COLO829 (cell line): Measurements from ENCODE around the gene CNTLN.
"Not testable (repeated sequence)": the region's sequence is repeated elsewhere in the genome, so short reads cannot be mapped to it uniquely, and the experiment has no call there.

ENCODE experiments used
- DNase-seq: peaks from one replicate; pipeline ENCODE4 v3.0.0; 2012; ENCODE audit warnings: low spot score

CNTLN gene

DNA sequence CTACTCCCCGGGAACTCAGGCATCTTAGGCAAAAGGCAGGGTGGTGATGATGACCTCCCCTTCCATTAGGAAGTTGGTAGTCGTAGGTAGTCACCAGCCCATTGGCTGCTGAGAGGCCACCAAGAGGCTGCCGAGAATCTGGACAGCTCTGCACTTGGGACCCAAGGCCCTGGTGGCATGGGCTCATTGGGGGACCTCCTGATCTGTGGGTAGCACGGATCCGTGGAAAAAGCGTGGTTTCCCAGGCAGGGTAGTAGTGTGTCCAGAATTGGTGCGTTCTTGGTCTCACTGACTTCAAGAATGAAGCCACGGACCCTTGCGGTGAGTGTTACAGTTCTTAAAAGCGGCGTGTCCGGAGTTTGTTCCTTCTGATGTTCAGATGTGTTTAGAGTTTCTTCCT lies 158.8 kb downstream of the CNTLN start:
- no peak for DNase-seq

DNA sequence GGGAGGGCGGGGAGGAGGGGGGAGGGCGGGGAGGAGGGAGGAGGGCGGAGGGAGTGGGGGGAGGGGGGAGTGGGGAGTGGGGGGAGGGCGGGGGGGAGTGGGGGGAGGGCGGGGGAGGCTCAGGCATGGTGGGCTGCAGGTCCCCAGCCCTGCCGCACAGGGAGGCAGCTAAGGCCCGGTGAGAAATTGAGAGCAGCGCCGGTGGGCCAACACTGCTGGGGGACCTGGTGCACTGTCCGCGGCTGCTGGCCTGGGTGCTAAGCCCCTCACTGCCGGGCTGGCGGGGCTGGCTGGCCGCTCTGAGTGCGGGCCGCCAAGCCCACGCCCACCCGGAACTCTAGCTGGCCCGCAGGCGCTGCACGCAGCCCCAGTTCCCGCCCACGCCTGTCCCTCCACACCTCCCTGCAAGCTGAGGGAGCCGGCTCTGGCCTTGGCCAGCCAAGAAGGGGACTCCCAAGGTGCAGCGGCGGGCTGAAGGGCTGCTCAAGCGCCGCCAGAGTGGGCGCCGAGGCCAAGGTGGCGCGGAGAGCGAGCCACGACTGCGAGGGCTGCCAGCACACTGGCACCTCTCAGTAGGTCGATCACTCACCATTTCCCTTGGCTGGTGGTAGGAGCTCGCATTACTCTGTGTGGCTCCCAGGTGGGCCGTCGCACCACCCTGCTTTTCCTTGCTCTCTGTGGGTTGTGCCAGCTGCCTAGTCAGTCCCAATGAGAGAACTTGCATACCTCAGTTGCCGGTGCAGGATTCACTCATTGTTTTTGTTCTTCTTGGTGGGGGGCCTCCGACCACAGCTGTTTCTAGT lies 160.2 kb downstream of the CNTLN start:
- no peak for DNase-seq

DNA sequence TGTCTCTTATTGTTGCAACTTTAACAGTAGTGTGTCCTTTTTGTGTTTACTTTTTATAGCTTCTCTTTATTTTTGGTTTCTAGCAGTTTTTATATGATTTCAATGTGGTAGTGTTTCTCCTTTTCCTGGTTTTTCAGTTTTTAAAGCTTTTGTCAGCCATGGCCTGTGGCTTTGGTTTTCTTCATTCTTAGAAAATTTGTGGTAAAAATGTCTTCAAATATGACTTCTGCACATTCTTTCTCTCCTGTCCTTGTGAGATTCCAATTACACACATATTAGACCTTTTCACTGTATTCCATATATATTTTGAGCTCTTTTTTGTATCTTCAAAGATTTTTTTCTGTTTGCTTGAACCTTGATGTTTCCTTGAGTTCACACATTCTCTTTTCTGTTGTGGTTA lies 180.5 kb downstream of the CNTLN start:
- DNase-seq = no peak

DNA sequence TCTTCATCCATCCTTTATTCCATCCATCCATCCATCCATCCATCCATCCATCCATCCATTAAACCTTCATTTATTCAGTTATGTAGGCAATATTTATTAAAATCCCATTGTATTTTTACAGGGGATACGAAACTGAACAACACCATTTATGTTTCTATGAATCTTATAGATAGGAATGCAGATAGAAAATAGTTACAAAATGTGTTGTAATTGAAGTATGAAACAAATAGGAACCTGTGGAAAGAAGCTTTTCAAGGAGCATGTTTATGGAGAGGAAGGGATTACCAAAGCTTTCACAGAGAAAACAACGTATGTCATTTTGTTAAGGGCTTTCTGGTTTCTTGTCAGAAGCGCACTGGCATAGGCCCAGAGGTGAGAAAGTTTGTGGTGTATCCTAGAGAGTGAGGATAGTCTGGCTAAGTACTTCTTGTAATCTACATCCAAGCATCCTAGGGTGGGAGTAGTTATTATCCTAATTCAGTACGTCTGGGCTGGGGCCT lies 184.0 kb downstream of the CNTLN start:
- DNase-seq = no peak

DNA sequence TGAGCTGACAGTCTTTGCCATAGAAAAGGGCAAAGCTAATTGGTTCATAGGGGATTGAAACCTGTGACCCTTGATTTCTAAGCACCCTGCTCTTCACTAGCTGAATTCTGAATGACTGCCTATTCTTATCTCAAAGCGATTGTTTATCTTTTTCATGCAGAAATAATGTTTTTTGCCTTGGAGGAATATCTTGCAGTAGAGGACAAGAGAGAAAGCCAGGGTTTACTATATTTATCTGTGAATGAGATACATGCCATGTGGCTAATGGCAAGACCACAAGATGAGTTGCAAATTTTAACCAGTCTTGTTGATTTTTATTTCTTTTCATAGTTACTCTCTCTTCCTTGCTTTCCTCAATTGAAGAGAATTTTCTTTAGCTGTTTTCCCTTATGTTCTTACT lies 185.0 kb downstream of the CNTLN start:
- DNase-seq = no peak

DNA sequence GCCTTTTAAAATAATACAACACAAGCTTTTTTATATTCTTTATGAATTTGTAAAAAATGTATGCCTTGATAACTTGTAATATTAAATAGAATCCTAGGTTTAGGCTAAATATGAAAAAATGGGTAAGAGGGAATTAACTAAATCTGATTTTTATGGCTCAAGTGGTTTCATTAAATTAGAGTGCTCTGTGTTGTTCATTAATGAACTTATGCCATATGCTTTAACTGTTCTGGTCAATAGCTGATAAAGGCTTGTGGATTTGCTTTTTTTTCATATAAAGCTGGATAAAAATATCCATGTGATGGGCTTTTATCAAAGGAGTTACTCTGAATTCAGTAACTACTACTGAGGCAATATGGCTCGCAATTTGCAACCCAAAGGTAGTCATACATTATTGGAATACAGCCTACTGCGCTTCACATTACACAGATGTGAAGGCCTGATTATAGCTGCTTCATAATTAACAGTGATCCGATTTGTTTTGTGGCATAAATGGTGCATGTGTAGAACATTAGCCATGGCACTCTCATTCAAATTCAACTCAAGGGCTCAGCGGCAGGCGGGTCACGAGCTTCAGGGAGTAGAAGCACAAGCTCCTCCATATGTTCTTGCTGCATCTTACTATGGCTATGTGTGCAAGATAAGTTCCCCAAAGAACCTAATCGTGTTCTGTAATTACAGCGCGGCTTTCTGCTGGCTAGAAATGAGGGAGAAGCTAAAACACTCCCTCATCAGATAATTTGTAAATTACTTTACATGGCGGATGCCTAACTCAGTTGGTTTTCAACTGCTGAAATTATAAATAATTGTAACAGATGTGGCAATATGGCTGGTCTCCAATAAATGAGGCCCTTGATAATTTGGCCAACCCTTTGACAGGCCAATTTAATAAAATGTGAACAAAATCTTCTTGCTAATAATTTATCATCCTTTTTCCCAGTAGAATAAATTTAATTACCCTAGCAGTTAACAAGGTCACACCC lies 188.3 kb downstream of the CNTLN start:
- DNase-seq = no peak

DNA sequence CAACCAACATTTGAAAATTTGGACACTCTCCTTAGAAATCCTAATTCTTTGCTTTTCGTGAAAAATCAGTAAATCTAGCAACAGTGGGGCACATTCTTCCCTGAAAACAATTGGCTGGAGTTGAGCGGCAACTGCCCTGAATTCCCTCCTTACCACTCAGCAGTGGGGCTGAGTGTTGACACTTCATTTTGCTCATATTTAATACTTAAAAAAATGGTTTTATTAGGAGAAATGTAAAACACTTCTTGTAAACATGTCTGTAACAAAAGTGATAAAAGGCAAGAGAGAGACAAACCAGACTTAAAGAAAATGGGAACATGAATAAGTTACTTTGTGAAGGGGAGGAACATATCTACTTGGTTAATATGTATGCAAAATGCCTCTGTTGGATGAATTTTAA lies 193.5 kb downstream of the CNTLN start:
- DNase-seq = no peak

DNA sequence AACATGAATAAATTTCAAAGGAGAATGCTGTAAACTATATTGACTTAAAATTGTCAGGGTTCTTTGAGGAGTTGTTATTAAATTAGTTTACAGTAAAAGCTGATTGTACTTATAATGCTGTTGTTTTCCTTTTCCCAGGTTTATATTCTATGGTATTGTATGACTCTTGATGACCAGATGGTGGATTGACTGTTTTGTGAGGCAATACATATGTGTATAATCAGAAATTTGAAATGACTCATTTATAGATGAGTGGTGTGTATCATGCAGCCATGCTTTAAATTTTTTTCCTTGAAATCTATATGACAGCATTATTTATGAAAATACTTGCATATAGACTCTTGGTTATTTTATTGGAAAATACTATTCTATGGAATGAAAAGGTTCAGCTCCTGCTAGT lies 195.3 kb downstream of the CNTLN start:
- DNase-seq = no peak

DNA sequence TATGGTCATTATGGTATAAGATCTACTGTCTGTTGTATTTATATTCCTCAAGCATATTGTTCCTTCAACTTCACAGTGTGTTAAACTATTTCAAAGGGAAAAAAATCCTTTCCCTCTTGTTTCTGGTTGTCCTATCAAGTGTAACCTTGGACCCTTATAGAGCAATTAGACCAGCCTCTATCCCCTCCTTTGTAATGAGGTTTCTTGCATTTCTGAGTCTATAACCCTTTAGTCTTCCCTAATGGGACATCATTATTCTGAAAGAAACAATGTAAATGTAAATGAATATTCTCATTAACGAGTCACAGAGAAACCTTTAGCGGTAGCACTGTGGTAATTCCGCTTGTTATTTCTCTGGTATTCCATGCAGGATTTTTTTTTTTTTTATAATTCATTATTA lies 197.3 kb downstream of the CNTLN start:
- no peak for DNase-seq

DNA sequence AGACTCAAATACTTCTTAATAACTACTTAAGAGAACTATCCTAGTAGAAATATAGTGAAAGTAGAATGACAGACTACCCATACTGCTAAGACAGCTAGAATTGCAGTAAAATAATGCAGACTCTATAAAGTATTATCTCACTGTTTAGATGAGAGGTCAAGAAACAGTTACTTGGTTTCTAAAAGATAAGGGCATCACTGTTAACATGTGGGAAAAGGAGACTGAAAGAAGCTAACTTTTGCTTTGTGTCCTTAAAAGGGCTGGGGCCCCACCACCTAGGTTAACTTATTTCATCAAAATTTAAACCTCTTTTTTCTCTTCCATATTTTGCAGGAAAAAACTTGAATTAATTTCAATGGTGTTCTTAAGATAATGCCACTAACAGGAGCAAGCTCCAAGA lies 204.3 kb downstream of the CNTLN start:
- DNase-seq = no peak

DNA sequence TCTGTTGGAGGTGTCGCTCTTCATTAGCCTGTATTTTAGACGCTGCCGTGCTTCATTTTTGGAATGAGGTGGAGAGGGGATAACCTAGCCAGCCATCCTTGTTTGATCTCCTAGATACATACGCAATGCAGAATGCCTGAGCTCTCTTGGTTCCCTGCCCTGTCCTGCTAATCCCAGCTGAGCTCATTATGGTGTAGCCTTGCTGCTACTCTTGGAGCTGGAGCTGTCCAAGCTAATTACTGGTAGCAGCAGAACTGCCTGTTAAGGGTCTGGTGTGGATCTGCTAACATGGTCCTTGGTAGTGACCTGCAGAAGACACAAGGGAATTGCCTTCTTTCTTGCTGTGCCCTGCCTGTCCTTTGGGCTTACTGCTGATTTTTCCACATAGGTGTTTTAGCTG lies 207.9 kb downstream of the CNTLN start:
- DNase-seq = no peak

DNA sequence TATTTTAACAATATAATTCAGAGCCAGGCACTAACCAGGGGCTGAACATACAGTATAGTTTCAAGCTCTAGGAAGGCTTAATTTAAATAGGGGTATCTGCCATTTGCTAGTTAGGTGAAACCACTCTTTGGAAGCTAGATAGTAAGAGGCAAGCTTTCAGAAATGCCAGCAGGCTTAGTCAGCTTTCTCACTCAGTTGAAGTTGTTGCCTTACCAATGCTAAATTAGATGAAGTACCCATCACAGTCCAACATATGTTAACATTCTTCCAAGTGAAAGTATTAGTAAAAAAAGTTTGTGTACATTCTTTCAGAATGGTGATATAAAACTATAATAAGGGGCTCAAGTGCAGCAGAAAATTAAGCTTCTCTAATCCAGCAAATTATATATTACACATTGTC lies 215.0 kb downstream of the CNTLN start:
- no peak for DNase-seq

DNA sequence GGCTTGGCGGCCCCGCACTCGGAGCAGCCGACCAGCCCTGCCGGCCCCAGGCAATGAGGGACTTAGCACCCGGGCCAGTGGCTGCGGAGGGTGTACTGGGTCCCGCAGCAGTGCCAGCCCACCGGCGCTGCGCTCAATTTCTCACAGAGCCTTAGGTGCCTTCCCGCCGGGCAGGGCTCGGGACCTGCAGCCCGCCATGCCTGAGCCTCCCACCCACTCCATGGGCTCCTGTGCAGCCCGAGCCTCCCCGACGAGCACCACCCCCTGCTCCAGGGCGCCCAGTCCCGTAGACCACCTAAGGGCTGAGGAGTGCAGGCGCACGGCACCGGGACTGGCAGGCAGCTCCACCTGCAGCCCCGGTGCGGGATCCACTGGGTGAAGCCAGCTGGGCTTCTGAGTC lies 219.2 kb downstream of the CNTLN start:
- DNase-seq = not testable (repeated sequence)

DNA sequence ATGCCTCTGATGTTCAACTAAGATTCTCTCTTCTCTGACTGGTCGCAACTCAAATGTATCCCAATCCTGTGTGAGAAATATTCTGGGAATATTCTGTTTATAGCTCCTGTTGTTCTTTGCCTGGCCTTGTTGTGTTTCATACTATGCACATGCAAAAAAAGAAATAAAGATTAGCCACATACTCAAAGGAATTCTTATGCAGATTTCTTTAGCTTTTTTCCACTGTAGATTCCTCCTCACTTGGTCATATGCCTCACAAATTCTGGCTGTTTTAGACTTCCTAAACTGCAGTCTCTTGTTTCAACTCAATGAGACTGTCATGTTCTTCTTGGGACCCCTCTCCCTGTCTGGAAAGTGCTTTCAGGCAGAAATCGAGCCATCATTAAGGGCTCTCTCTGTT lies 226.5 kb downstream of the CNTLN start:
- DNase-seq = no peak

DNA sequence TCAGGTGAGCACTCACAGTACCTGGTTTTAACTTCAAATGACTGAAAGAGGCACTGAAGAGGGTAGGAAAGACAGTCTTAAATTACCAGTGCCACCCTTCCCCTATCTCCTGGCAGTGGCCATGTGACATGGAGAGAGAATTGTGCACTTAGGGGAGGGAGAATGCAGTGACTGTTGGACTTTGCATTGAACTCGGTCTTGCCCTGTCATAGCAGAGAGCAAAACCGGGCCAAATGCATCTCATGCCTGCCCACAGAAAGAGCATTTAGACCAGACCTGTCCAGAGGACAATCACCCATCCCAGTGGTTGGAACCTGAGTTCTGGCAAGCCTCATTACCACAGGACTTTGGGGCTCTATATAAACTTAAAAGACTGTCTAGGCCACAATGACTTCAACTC lies 232.2 kb downstream of the CNTLN start:
- DNase-seq = no peak

DNA sequence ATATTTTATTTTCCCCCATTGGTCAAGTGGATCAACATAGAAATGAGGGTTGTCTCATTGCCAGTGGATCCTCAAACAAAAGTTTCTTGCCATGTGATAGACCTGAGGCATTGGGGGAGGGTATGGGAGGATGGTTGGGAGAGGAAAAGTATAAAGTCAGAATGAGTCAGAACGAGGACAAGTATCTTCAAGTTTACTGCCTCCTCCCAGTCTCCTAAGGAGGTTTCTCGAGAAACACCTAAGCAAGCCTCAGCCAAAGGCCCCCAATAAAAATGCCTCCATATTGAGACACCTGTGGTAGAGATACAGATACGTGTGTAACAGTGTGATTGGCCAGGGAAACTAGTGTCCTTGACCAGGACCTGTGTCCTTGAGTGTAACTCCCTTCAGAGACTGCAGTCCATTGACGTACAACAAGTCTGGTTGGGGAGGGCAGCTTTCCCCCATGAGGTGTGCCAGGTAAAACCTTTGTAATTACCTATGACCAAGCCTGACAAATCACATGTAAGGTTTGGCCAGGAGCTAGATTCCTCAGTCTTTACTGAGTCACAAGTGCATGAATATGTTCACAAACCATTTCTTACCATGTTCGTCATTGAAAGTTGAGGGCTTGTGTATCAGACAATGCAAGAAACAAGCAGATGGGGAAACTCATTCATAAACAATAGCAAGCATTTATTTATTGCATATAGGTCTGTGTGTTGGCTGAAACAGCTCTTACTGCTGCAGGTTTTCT lies 245.5 kb downstream of the CNTLN start:
- no peak for DNase-seq

DNA sequence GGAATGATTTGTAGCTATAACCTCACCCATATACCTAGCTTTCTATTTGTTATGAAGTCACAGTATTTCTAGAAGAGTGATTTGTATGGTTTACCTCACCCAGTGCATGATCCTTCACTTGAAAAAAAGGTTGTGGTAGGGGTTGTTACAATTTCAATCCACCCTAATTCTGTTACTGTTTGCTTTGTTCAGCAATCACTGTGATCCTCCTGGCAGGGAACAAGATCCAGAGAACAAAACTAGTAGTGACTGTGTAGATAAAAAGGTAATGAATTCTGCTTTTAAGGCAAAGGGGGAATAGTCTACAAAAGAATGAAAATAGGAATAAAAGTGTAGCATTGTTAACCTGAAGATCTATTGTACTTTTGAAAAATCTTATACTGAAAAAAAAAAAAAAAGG lies 252.7 kb downstream of the CNTLN start:
- DNase-seq = no peak

DNA sequence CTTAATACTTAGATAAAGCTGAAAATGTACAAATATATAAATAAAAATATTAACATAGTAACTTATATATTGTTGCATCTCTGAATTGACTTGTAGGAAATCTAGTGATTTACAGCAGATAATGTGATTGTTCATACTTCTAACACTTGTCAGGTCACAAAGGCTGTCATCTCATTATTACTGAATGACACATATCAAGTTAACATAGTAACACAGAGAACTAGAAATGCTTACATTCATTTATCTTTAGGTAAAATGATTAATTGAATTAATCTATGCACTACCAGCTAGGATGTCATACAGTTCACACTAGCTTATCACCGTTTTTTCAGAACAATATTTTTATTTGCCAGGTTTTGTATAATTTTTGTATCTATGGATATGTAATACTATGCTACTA lies 254.2 kb downstream of the CNTLN start:
- no peak for DNase-seq

DNA sequence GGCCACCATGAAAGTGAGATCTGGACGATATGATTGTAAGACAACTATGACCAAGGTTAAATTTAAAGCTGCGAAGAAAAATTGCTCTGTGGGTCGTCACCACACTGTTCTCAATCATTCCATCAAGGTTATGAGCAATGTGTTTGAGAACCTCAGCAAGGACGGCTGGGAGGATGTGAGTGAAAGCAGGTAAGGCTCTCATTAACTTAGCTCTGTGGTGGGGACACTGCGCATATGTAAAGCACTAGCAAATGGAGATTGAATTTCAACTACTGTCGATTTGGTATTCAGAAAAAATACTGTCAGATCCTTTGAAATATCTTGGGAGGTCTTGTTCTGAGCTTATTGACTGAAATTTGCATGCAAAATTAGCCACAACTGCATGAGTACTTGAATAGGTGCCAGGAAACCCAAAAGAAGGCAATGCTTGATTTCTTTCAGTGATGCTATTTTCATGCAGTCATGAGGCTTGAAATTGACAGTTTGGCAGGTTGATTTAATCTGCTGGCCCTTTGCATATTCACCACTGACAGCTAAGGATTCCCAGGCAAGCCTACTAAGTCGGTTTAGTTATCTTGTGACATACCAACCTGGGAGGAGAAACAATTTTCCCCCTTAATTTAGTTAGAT lies 260.2 kb downstream of the CNTLN start:
- DNase-seq = no peak

DNA sequence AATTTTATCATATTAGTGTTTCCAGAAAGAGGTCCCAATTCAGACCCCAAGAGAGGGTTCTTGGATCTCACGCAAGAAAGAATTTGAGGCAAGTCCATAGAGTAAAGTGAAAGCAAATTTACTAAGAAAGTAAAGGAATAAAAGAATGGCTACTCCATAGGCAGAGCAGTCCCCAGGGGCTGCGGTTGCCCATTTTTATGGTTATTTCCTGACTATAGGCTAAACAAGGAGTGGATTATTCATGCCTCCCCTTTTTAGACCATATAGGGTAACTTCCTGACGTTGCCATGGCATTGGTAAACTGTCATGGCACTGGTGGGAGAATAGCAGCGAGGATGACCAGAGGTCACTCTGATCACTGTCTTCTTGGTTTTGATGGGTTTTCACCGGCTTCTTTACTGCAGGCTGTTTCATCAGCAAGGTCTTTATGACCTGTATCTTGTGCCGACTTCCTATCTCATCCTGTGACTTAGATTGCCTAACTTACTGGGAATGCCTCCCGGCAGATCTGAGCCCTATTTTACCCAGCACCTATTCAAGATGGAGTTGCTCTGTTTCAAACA lies 262.4 kb downstream of the CNTLN start:
- not testable (repeated sequence) for DNase-seq

DNA sequence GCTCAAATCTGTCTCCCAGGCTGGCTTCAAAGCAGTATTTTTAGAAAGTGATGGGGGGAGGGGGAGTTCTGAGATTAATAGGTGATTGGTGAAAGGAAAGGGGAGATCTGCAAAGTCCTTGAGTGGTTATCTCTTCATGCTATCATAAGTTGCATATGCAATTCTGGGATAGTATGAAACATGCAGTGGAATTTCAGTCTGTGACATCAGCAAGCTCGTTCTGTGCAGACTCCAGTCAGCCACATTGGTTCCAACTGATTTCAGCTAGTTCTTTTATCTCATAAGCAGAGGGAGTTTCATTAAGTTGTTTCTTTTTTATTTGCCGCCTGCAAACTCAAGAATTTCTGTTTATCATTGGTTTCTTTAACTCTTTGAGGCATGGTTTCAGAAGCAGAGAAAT lies 263.5 kb downstream of the CNTLN start:
- no peak for DNase-seq

DNA sequence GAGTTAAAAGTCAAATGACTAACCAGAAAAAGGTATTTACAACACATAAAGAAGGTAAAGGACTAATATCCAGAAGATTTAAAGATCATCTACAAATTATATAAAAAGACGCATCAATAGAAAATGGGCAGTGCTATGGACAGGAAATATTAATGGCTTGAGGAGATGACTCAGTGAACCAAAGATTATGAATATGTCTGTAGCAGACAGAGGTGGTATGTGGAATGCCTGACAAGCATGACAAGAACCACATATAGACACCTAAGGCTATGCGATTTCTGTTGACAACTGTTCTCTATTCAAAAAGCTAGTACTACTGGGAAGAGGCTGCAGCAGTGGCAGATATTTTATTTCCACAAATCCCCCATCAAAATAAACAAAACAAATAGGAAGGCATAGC lies 267.0 kb downstream of the CNTLN start:
- DNase-seq = no peak
